Measurements from ENCODE around the gene BCL2L1. TPM values are rescaled to one million over a fixed set of nuclear protein-coding genes. Genes with fewer than 3 reads are reported as not detected.

BCL2L1 gene
- total and polyA plus RNA-seq, 2 donors (not counting 3 experiments of a cell fraction or from before 2014, with no cell fraction given), result 78.0 to 101 TPM

DNA sequence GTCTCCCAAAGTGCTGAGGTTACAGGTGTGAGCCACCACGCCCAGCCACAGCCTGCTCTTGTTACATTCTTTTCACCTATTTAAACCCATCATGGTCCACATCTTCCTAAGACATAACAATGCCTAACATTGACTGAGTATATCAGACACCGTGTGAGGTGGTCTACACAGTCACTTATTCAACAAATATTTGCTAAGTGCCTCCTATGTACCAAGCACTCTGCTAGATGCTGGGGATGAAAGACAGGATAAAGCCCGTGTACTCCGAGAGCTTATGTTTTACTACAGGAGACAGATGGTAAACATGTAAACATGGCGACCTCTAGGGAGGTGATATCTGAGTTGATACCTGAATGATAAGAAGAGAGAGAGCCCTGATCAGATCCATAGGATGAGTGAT, 12.7 kb downstream of the BCL2L1 start:
- no peak for FAIRE-seq
- Histone ChIP-seq H3K4me2 (ENCODE audit: insufficient read depth, low read length) (no peak overlapping the region), H3K9me3 (replicated peaks; ENCODE audit: control insufficient read depth, insufficient read depth, low read length) (no peaks in the 10 kb centered on the region), H3K36me3 (ENCODE audit: control insufficient read depth in 2 of 2, extremely low read depth in 1 of 2, insufficient read depth in 2 of 2, low read length in 2 of 2) (peaks cover 16 to 20% of the 10 kb centered on the region in 2 experiments), H3K4me3 (replicated peaks in 1 of 3; ENCODE audit: insufficient read depth in 1 of 3, low read depth in 1 of 3, low read length in 3 of 3) (no peak overlapping the region), H4K20me1 (replicated peaks; ENCODE audit: control insufficient read depth, extremely low read depth, insufficient read depth, low read length) (no peaks in the 10 kb centered on the region), H3K9ac (replicated peaks; ENCODE audit: extremely low read depth, insufficient read depth, low read length) (no peak overlapping the region), H3K27me3 (ENCODE audit: control insufficient read depth in 2 of 2, insufficient read depth in 2 of 2, low read length in 2 of 2) (no peaks in the 10 kb centered on the region), H2AFZ (ENCODE audit: low read depth, low read length) (no peak overlapping the region), H3K4me1 (ENCODE audit: control insufficient read depth, extremely low read depth, insufficient read depth, low read length) (peaks cover 49% of the 10 kb centered on the region), H3K79me2 (ENCODE audit: control insufficient read depth, insufficient read depth, low read length) (peaks cover 81% of the 10 kb centered on the region), H3K9me1 (replicated peaks; ENCODE audit: control insufficient read depth, extremely low read depth, insufficient read depth, low read length) (no peaks in the 10 kb centered on the region), H3K27ac (ENCODE audit: insufficient read depth, low read depth, low read length) (no peak overlapping the region)
- DNase-seq (ENCODE audit: low read depth, low spot score), result no peak
- dilution Hi-C loops (cut with MboI; ENCODE audit: extremely low pct_ligation_motif_present, low sequenced_read_pairs) (no loop called here), intact Hi-C loops (cut with micrococcal nuclease) (no loop called here)
- no TSS peak for BruUV-seq (replicated peaks)
- TF ChIP-seq, protein P1, sequence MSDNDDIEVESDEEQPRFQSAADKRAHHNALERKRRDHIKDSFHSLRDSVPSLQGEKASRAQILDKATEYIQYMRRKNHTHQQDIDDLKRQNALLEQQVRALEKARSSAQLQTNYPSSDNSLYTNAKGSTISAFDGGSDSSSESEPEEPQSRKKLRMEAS (IDR thresholded peaks at IDR 0.05; ENCODE audit: insufficient read depth, insufficient read length), result no peak
- TF ChIP-seq FOS (IDR thresholded peaks at IDR 0.05; ENCODE audit: borderline replicate concordance, insufficient read depth, low read length) (no peak), POLR2A (IDR thresholded peaks at IDR 0.05; ENCODE audit: low read depth, low read length) (no peak), GATA2 (IDR thresholded peaks at IDR 0.05; ENCODE audit: insufficient read depth, insufficient read length, low read depth, low read length) (no peak), POLR2AphosphoS5 (IDR thresholded peaks at IDR 0.05; ENCODE audit: insufficient read depth, low read depth, low read length) (no peak), JUN (IDR thresholded peaks at IDR 0.05; ENCODE audit: borderline replicate concordance, insufficient read depth, insufficient read length, low read depth) (no peak), MYC (IDR thresholded peaks at IDR 0.05; ENCODE audit: low read depth, low read length) (no peak), EZH2 (IDR thresholded peaks at IDR 0.05; ENCODE audit: borderline replicate concordance, low read depth, low read length, severe bottlenecking) (no peak)
- TF ChIP-seq, protein P2, sequence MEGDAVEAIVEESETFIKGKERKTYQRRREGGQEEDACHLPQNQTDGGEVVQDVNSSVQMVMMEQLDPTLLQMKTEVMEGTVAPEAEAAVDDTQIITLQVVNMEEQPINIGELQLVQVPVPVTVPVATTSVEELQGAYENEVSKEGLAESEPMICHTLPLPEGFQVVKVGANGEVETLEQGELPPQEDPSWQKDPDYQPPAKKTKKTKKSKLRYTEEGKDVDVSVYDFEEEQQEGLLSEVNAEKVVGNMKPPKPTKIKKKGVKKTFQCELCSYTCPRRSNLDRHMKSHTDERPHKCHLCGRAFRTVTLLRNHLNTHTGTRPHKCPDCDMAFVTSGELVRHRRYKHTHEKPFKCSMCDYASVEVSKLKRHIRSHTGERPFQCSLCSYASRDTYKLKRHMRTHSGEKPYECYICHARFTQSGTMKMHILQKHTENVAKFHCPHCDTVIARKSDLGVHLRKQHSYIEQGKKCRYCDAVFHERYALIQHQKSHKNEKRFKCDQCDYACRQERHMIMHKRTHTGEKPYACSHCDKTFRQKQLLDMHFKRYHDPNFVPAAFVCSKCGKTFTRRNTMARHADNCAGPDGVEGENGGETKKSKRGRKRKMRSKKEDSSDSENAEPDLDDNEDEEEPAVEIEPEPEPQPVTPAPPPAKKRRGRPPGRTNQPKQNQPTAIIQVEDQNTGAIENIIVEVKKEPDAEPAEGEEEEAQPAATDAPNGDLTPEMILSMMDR (IDR thresholded peaks at IDR 0.05; ENCODE audit: extremely low read depth in 1 of 2, insufficient read depth in 1 of 2, low read depth in 1 of 2, low read length in 2 of 2), result no peak
- ChIA-PET CTCF (interaction anchor here (0.6 to 5.4 kb wide), 3 partner anchors 10 to 16 kb away, joined by 3 to 48 read pairs (median 3); no protein-coding TSS in a partner anchor), POLR2A (no interaction called here)

Data from endothelial cell of umbilical vein (primary cell).